NT2/D1 (cell line): ENCODE results near the gene CSTF2T.

Experiments
- SUZ12 ChIP-seq: IDR thresholded peaks from 2 replicates; pipeline ENCODE4 v1.6.1; 2011; ENCODE audit not compliant: insufficient read length, insufficient read depth; ENCODE audit errors: extremely low read depth
- ZNF274 ChIP-seq: IDR thresholded peaks from 2 replicates; pipeline ENCODE4 v1.6.1; 2011; ENCODE audit warnings: mild to moderate bottlenecking, low read depth, low read length

- TF ChIP-seq ZNF274 (no peak), SUZ12 (no peak)
Measured at GRCh38 chr10:51748959-51749358, 49.6 kb upstream of the CSTF2T start.
